ENCODE results near the gene ZFP36L1.

- no peak for TF ChIP-seq CTCF (IDR thresholded peaks at IDR 0.05)
- no peak for TF ChIP-seq EZH2 (IDR thresholded peaks at IDR 0.05)
Measured at GRCh38 chr14:68819260-68819691, 26.4 kb upstream of the ZFP36L1 start.
